Endodermal cell (in vitro differentiated cells): ENCODE data around the gene FAAH. TPM values are rescaled to one million over a fixed set of nuclear protein-coding genes. Genes with fewer than 3 reads are reported as not detected.

ENCODE experiments used
- DNase-seq: peaks from one replicate; pipeline ENCODE4 v3.0.0-alpha.2; 2017
- H3K27ac ChIP-seq: 2 replicates; pipeline ENCODE4 v1.5.1; 2013; ENCODE audit warnings: mild to moderate bottlenecking, low read depth, low read length, moderate library complexity
- H3K27me3 ChIP-seq: 2 replicates; pipeline ENCODE4 v1.6.1; 2013; ENCODE audit warnings: mild to moderate bottlenecking, low read length, moderate library complexity; ENCODE audit not compliant: insufficient read depth, control insufficient read depth, poor library complexity, severe bottlenecking
- H3K36me3 ChIP-seq: 2 replicates; pipeline ENCODE4 v1.7.0; 2013; ENCODE audit warnings: mild to moderate bottlenecking, low read length, moderate library complexity; ENCODE audit not compliant: control insufficient read depth, insufficient read depth
- H3K4me1 ChIP-seq: one replicate; pipeline ENCODE4 v1.7.0; 2013; ENCODE audit warnings: low read length; ENCODE audit not compliant: control insufficient read depth, insufficient read depth
- H3K4me3 ChIP-seq: 2 replicates; pipeline ENCODE4 v1.5.1; 2013; ENCODE audit warnings: mild to moderate bottlenecking, low read length, moderate library complexity
- H3K9ac ChIP-seq: 2 replicates; pipeline ENCODE4 v1.6.1; 2013; ENCODE audit warnings: mild to moderate bottlenecking, low read length, moderate library complexity; ENCODE audit not compliant: poor library complexity, severe bottlenecking; ENCODE audit errors: extremely low read depth
- H3K9me3 ChIP-seq: 2 replicates; pipeline ENCODE4 v1.6.1; 2013; ENCODE audit warnings: mild to moderate bottlenecking, low read length, moderate library complexity; ENCODE audit not compliant: control insufficient read depth
- H3K27ac Mint-ChIP-seq: 2 replicates; pipeline ENCODE4 v1.8.0; 2020; ENCODE audit warnings: mixed read lengths
- H3K27me3 Mint-ChIP-seq: 2 replicates; pipeline ENCODE4 v1.8.0; 2021; ENCODE audit warnings: mild to moderate bottlenecking, mixed read lengths; ENCODE audit not compliant: insufficient read depth
- H3K36me3 Mint-ChIP-seq: 2 replicates; pipeline ENCODE4 v1.8.0; 2020; ENCODE audit warnings: low read depth, mixed read lengths
- H3K4me1 Mint-ChIP-seq: 2 replicates; pipeline ENCODE4 v1.8.0; 2020; ENCODE audit warnings: mixed read lengths
- H3K4me3 Mint-ChIP-seq: 2 replicates; pipeline ENCODE4 v1.8.0; 2020; ENCODE audit warnings: mild to moderate bottlenecking, moderate library complexity, mixed read lengths
- H3K9me3 Mint-ChIP-seq: 2 replicates; pipeline ENCODE4 v1.8.0; 2020; ENCODE audit warnings: mild to moderate bottlenecking, mixed read lengths
- WGBS, 2 experiments: methylation state at CpG; one replicate each; pipeline versions ENCODE4 v1.1.5 to v1.1.7; 2013; ENCODE audit warnings: missing lambda C conversion rate in 2 of 2, mixed read lengths in 1 of 2; ENCODE audit not compliant: insufficient coverage in 1 of 2, insufficient read length in 1 of 2; 5-methylcytosine and 5-hydroxymethylcytosine counted together
- total RNA-seq, 2 donors: library from RNA; stranded (reverse); fragmentation: NEBNext Ultra II Directional in 1 of 2; extraction: Animal tissue kit (Norgen Biotek cat#: 25700) in 1 of 2; gene quantifications; 2 replicates in 1 of 2; 3 replicates in 1 of 2; pipeline ENCODE4 v1.2.1, GENCODE V29; 2021
- TF ChIP-seq, protein P1 (sequence below): fragments of 200-600 bp; sonication (generic); conservative IDR thresholded peaks from 2 replicates; pipeline ENCODE4 v1.5.0; 2021; ENCODE audit warnings: antibody characterized with exemption, mild to moderate bottlenecking

Gene FAAH
- total RNA-seq, 2 donors from 2014 or later = 27.1 to 56.6 TPM

DNA sequence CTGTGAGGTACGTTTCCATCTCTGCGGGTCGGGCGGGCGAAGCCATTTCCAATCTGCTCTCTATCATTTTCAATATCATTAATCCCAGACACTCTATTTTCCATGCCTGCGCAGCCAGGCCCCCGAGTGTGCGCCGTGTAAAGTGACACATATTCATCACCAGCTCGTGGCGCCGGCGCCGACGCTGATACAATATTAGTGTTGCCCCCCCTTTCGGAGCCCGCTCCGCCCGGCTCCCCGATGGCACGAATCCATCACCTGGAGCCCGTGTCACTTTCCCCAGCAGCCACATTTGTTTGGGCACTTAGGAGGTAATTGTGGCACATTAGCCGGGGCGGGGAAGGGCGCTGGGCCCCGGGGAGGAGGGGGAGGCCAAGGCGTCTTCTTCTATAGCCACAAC, 61.8 kb downstream of the FAAH start:
- H3K9me3 Mint-ChIP-seq = no peaks in the 10 kb centered on the region
- peaks cover 24% of the 10 kb centered on the region for H3K4me1 Mint-ChIP-seq
- TF ChIP-seq, protein P1, sequence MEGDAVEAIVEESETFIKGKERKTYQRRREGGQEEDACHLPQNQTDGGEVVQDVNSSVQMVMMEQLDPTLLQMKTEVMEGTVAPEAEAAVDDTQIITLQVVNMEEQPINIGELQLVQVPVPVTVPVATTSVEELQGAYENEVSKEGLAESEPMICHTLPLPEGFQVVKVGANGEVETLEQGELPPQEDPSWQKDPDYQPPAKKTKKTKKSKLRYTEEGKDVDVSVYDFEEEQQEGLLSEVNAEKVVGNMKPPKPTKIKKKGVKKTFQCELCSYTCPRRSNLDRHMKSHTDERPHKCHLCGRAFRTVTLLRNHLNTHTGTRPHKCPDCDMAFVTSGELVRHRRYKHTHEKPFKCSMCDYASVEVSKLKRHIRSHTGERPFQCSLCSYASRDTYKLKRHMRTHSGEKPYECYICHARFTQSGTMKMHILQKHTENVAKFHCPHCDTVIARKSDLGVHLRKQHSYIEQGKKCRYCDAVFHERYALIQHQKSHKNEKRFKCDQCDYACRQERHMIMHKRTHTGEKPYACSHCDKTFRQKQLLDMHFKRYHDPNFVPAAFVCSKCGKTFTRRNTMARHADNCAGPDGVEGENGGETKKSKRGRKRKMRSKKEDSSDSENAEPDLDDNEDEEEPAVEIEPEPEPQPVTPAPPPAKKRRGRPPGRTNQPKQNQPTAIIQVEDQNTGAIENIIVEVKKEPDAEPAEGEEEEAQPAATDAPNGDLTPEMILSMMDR = no peak
- Histone ChIP-seq H3K9me3 (no peaks in the 10 kb centered on the region), H3K4me1 (peaks cover 3% of the 10 kb centered on the region), H3K9ac (no peak overlapping the region), H3K36me3 (no peaks in the 10 kb centered on the region), H3K4me3 (no peak overlapping the region), H3K27ac (no peak overlapping the region), H3K27me3 (peaks cover 100% of the 10 kb centered on the region)
- H3K36me3 Mint-ChIP-seq = no peaks in the 10 kb centered on the region
- H3K4me3 Mint-ChIP-seq = no peak overlapping the region
- DNase-seq = no peak
- WGBS, 2 experiments = 93 to 98% methylated on average over 18 to 27 of the region's 27 CpGs
- H3K27me3 Mint-ChIP-seq = peaks cover 100% of the 10 kb centered on the region
- no peak overlapping the region for H3K27ac Mint-ChIP-seq

DNA sequence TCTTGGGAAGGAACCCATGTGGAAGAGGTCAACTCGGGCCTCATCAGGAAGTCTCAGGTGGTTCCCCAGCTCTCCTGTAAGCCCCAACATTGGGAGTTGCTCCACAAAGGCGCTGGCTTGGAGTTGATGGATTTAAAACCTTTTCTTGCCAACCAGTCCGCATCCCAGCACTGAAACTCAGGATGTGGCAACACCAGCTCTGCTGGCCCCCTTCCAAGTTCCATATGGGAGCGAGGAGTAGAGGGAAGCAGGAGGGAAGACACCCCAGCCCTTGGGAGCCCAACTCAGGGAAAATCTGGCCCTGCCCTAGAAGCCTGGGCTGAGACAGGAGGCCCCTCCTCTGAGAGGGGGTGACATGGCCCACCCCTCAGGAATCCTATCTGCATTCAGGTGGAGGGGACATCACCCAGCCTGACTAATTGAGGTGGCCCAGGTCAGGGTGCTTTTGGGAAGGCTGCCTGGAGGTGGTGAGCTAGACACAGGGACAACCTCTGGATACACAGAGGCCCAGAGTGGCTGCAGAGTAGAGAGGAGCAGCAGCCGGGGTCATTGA, 62.4 kb downstream of the FAAH start:
- Histone ChIP-seq H3K4me3 (no peak overlapping the region), H3K9ac (no peak overlapping the region), H3K4me1 (peaks cover 8% of the 10 kb centered on the region), H3K36me3 (no peaks in the 10 kb centered on the region), H3K9me3 (no peaks in the 10 kb centered on the region), H3K27ac (no peak overlapping the region), H3K27me3 (peaks cover 100% of the 10 kb centered on the region)
- DNase-seq = no peak
- Mint-ChIP-seq H3K9me3 (no peaks in the 10 kb centered on the region), H3K36me3 (no peaks in the 10 kb centered on the region), H3K4me3 (no peak overlapping the region), H3K4me1 (peaks cover 29% of the 10 kb centered on the region), H3K27me3 (peaks cover 100% of the 10 kb centered on the region), H3K27ac (no peak overlapping the region)
- WGBS, 2 experiments = 89 to 90% methylated on average over 5 of the region's 5 CpGs
- TF ChIP-seq, protein P1 = no peak

DNA sequence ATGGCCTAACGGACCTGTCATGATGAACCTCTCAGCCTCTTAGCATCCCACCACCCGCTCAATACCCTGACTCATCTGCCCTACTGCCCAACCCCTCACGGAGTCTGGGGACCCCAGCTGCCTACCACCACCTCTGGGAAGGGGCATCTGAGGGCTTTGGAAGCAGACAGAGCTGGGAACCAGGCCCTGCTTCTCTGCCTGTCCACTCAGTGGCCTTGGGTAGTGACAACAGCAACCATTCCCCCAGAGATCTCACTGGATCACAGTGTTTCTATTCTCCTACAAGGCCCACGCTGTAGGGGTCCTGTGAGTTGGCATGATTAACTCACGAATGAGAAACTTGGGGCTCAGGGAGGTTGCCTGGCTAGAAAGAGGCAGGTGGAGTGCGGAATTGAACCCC, 63.1 kb downstream of the FAAH start:
- Histone ChIP-seq H3K4me3 (no peak overlapping the region), H3K4me1 (peaks cover 13% of the 10 kb centered on the region), H3K27ac (no peak overlapping the region), H3K9ac (no peak overlapping the region), H3K9me3 (no peaks in the 10 kb centered on the region), H3K36me3 (no peaks in the 10 kb centered on the region), H3K27me3 (peaks cover 96% of the 10 kb centered on the region)
- TF ChIP-seq, protein P1 = no peak
- H3K4me3 Mint-ChIP-seq = no peak overlapping the region
- no peaks in the 10 kb centered on the region for H3K9me3 Mint-ChIP-seq
- peaks cover 36% of the 10 kb centered on the region for H3K4me1 Mint-ChIP-seq
- H3K36me3 Mint-ChIP-seq = no peaks in the 10 kb centered on the region
- 93 to 100% methylated on average over 1 to 6 of the region's 6 CpGs for WGBS, 2 experiments
- no peak for DNase-seq
- H3K27ac Mint-ChIP-seq = no peak overlapping the region
- H3K27me3 Mint-ChIP-seq = peaks cover 96% of the 10 kb centered on the region
